GM23248 (cell line): ENCODE data around the gene SCFD1. TPM values are rescaled to one million over a fixed set of nuclear protein-coding genes. Genes with fewer than 3 reads are reported as not detected.
"Not testable (repeated sequence)": the region's sequence is repeated elsewhere in the genome, so short reads cannot be mapped to it uniquely, and the experiment has no call there.

Experiments used
- DNase-seq: peaks from one replicate; pipeline ENCODE4 v3.0.0-alpha.2; 2015
- H2AFZ ChIP-seq: fragments of 200-600 bp; sonication (generic); 2 replicates; pipeline ENCODE4 v1.6.1; 2016; ENCODE audit warnings: antibody characterized with exemption
- H3F3A ChIP-seq: fragments of 200-600 bp; sonication (generic); 2 replicates; pipeline ENCODE4 v1.6.1; 2016; ENCODE audit warnings: mild to moderate bottlenecking, antibody characterized with exemption, mixed run types; ENCODE audit not compliant: insufficient read depth
- H3K27ac ChIP-seq: fragments of 200-600 bp; sonication (generic); 2 replicates; pipeline ENCODE4 v1.5.1; 2016; ENCODE audit warnings: mild to moderate bottlenecking
- H3K27me3 ChIP-seq: fragments of 200-600 bp; sonication (generic); replicated peaks from 2 replicates; pipeline ENCODE4 v1.6.1; 2016; ENCODE audit warnings: mild to moderate bottlenecking; ENCODE audit not compliant: insufficient read depth
- H3K36me3 ChIP-seq: fragments of 200-600 bp; sonication (generic); 2 replicates; pipeline ENCODE4 v1.6.1; 2016; ENCODE audit warnings: low read depth, mild to moderate bottlenecking
- H3K4me1 ChIP-seq: fragments of 200-600 bp; sonication (generic); 2 replicates; pipeline ENCODE4 v1.6.1; 2016; ENCODE audit warnings: mild to moderate bottlenecking; ENCODE audit not compliant: insufficient read depth
- H3K4me2 ChIP-seq: fragments of 200-600 bp; sonication (generic); one replicate; pipeline ENCODE4 v1.6.1; 2016; ENCODE audit warnings: mild to moderate bottlenecking; ENCODE audit not compliant: unreplicated experiment
- H3K4me3 ChIP-seq: fragments of 200-600 bp; sonication (generic); 2 replicates; pipeline ENCODE4 v1.5.1; 2016; ENCODE audit warnings: mild to moderate bottlenecking
- H3K79me2 ChIP-seq: fragments of 200-600 bp; sonication (generic); 2 replicates; pipeline ENCODE4 v1.6.1; 2016; ENCODE audit warnings: mild to moderate bottlenecking; ENCODE audit not compliant: insufficient read depth
- H3K9ac ChIP-seq: fragments of 200-600 bp; sonication (generic); 2 replicates; pipeline ENCODE4 v1.6.1; 2016; ENCODE audit warnings: mild to moderate bottlenecking
- H3K9me2 ChIP-seq: fragments of 200-600 bp; sonication (generic); 2 replicates; pipeline ENCODE4 v1.6.1; 2016; ENCODE audit warnings: mixed run types, mild to moderate bottlenecking, moderate library complexity; ENCODE audit not compliant: insufficient read depth
- H3K9me3 ChIP-seq: fragments of 200-600 bp; sonication (generic); one replicate; pipeline ENCODE4 v1.6.1; 2017; ENCODE audit warnings: low read depth
- H4K20me1 ChIP-seq: fragments of 200-600 bp; sonication (generic); 2 replicates; pipeline ENCODE4 v1.6.0; 2016; ENCODE audit not compliant: insufficient read depth
- EZH2 ChIP-seq: fragments of 200-600 bp; sonication (generic); IDR thresholded peaks from 2 replicates; pipeline ENCODE4 v1.6.1; 2018; ENCODE audit warnings: antibody characterized with exemption, mild to moderate bottlenecking; ENCODE audit not compliant: insufficient read depth, poor library complexity, severe bottlenecking
- EZH2phosphoT487 ChIP-seq: fragments of 200-600 bp; sonication (generic); IDR thresholded peaks from 2 replicates; pipeline ENCODE4 v1.6.1; 2018; ENCODE audit warnings: antibody characterized with exemption, moderate library complexity, mild to moderate bottlenecking, low read depth; ENCODE audit not compliant: insufficient read depth
- WGBS, 2 experiments: methylation state at CpG; one replicate each; pipeline ENCODE4 v1.1.6; 2015 to 2017; ENCODE audit warnings: low lambda C conversion rate in 2 of 2, low coverage in 1 of 2; ENCODE audit errors: missing lambda C conversion rate in 2 of 2; 5-methylcytosine and 5-hydroxymethylcytosine counted together
- in situ Hi-C: fragments of 300-500 bp; cut with MboI; formaldehyde crosslinking; loops from 2 replicates; pipeline ENCODE4 v1.15.0; 2020
- polyA plus RNA-seq: library from polyadenylated mRNA; unstranded; fragments of >200 nt; fragmentation: Nextera tagmentation; extraction: Ambion mirVana; gene quantifications from 2 replicates; pipeline ENCODE4 v1.2.1, GENCODE V29; 2016
- total RNA-seq: library from RNA; depleted of rRNA; stranded (reverse); fragments of >200 nt; shearing (Covaris generic); gene quantifications from 2 replicates; pipeline ENCODE4 v1.2.3, GENCODE V29; 2014

Gene SCFD1
- total and polyA plus RNA-seq, 2 experiments from 2014 or later = 92.3 to 117 TPM

DNA sequence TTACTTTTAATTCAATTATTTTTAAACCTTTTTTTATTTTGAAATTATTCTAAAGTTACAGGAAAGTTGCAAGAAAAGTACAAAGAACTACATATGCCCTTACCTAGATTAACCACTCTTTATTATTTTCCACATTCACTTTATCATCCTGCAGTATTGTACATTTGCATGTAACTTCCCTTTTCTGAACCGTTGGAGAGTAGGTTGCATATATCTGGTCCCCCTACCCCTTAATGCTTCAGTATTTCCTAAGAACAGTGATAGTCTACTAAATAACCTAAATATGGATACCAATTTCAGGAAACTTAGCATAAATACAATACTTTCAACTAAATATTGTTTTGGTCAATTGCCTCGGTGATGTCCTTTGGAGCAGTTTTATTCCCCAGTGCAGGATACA is 48.2 kb upstream of the SCFD1 start:
- no peak overlapping the region for H3K27ac ChIP-seq
- no peak overlapping the region for H3K4me2 ChIP-seq
- no peak overlapping the region for H2AFZ ChIP-seq
- WGBS, 2 experiments = 97 to 98% methylated on average over 2 of the region's 2 CpGs
- no peaks in the 10 kb centered on the region for H3K9me3 ChIP-seq
- peaks cover 23% of the 10 kb centered on the region for H3K4me1 ChIP-seq
- H3K4me3 ChIP-seq = no peak overlapping the region
- peaks cover 8% of the 10 kb centered on the region; the same call in 1 of the 2 replicates for H3F3A ChIP-seq
- in situ Hi-C loops = no loop called here
- peaks cover 100% of the 10 kb centered on the region for H3K79me2 ChIP-seq
- H4K20me1 ChIP-seq = peaks cover 13% of the 10 kb centered on the region; the same call in 1 of the 2 replicates
- H3K36me3 ChIP-seq = no peaks in the 10 kb centered on the region
- no peaks in the 10 kb centered on the region for H3K27me3 ChIP-seq
- H3K9ac ChIP-seq = no peak overlapping the region
- TF ChIP-seq EZH2 = no peak
- no peak for TF ChIP-seq EZH2phosphoT487
- DNase-seq = no peak
- H3K9me2 ChIP-seq = no peaks in the 10 kb centered on the region

DNA sequence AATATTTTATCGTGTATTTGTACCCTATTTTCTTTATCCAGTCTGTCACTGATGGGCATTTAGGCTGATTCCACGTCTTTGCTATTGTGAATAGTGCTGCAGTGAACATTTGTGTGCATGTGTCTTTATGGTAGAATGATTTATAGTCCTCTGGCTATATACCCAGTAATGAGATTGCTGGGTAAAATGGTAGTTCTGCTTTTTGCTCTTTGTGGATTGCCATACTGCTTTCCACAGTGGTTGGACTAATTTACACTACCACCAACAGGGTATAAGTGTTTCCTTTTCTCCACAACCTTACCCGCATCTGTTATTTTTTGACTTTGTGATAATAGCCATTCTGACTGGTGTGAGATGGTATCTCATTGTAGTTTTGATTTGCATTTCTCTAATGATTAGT is 47.3 kb upstream of the SCFD1 start:
- DNase-seq, H3K36me3 ChIP-seq, H3F3A ChIP-seq, H3K4me2 ChIP-seq, H3K27me3 ChIP-seq, H3K27ac ChIP-seq, H3K9me2 ChIP-seq, H3K9me3 ChIP-seq, H2AFZ ChIP-seq, in situ Hi-C loops, H3K4me3 ChIP-seq, H3K9ac ChIP-seq: not testable (repeated sequence)
- Histone ChIP-seq H3K4me1 (peaks cover 20% of the 10 kb centered on the region), H4K20me1 (peaks cover 13% of the 10 kb centered on the region; the same call in 1 of the 2 replicates), H3K79me2 (peaks cover 100% of the 10 kb centered on the region)
- WGBS, 2 experiments = 97 to 100% methylated on average over 3 of the region's 3 CpGs

DNA sequence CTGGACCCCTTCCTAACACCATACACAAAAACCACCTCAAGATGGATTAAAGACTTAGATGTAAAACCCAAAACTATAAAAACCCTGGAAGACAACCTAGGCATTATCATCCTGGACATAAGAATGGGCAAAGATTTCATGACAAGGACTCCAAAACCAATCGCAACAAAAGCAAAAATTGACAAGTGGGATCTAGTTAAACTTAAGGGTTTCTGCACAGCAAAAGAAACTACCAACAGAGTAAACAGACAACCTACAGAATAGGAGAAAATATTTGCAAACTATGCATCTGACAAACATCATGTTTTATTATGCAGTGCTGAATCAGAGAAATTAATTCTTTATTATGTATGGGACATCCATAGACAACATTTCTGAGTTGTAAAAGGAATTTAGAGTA is 45.8 kb upstream of the SCFD1 start:
- H3F3A ChIP-seq, H3K27ac ChIP-seq, in situ Hi-C loops, H3K4me2 ChIP-seq, H3K27me3 ChIP-seq, DNase-seq, H3K36me3 ChIP-seq, H3K4me3 ChIP-seq, H2AFZ ChIP-seq, H3K9me2 ChIP-seq, H3K9me3 ChIP-seq, H3K9ac ChIP-seq: not testable (repeated sequence)
- Histone ChIP-seq H3K79me2 (peaks cover 100% of the 10 kb centered on the region), H4K20me1 (peaks cover 12% of the 10 kb centered on the region; the same call in 1 of the 2 replicates), H3K4me1 (peaks cover 11% of the 10 kb centered on the region)
- 90 to 100% methylated on average over 1 of the region's 1 CpG for WGBS, 2 experiments

- no peak overlapping the region for H3K27ac ChIP-seq
- H4K20me1 ChIP-seq = 0 out of 2 replicates have a peak, but pooled peaks cover 7% of the 10 kb centered on the region
- H3K4me2 ChIP-seq = no peak overlapping the region
- H3K4me3 ChIP-seq = no peak overlapping the region
- H3K27me3 ChIP-seq = no peaks in the 10 kb centered on the region
- H3K9me2 ChIP-seq = no peaks in the 10 kb centered on the region
- H2AFZ ChIP-seq = no peak overlapping the region
- H3K79me2 ChIP-seq = peaks cover 100% of the 10 kb centered on the region
- TF ChIP-seq EZH2phosphoT487 (no peak), EZH2 (no peak)
- no peaks in the 10 kb centered on the region for H3F3A ChIP-seq
- WGBS, 2 experiments = 92 to 100% methylated on average over 2 of the region's 2 CpGs
- no peak for DNase-seq
- H3K36me3 ChIP-seq = no peaks in the 10 kb centered on the region
- H3K4me1 ChIP-seq = no peaks in the 10 kb centered on the region
- in situ Hi-C loops = no loop called here
- no peaks in the 10 kb centered on the region for H3K9me3 ChIP-seq
- no peak overlapping the region for H3K9ac ChIP-seq
Measured at GRCh38 chr14:30580616-30581282, 41.4 kb upstream of the SCFD1 start.

GRCh38 chr14:30581283-30581625 is 40.9 kb upstream of the SCFD1 start:
- H3K79me2 ChIP-seq = peaks cover 100% of the 10 kb centered on the region
- WGBS, 2 experiments = 97 to 98% methylated on average over 7 of the region's 7 CpGs
- TF ChIP-seq EZH2phosphoT487 (no peak), EZH2 (no peak)
- H3K9ac ChIP-seq = no peak overlapping the region
- no peaks in the 10 kb centered on the region for H3K9me2 ChIP-seq
- H3K4me1 ChIP-seq = no peaks in the 10 kb centered on the region
- H3K36me3 ChIP-seq = no peaks in the 10 kb centered on the region
- 0 out of 2 replicates have a peak, but pooled peaks cover 7% of the 10 kb centered on the region for H4K20me1 ChIP-seq
- no peak overlapping the region for H2AFZ ChIP-seq
- H3K9me3 ChIP-seq = no peaks in the 10 kb centered on the region
- H3K27ac ChIP-seq = no peak overlapping the region
- H3K4me2 ChIP-seq = no peak overlapping the region
- H3K4me3 ChIP-seq = no peak overlapping the region
- H3K27me3 ChIP-seq = no peaks in the 10 kb centered on the region
- no peaks in the 10 kb centered on the region for H3F3A ChIP-seq
- DNase-seq = no peak
- in situ Hi-C loops = no loop called here
